ENCODE measurements around the gene ATXN7L1. TPM values are rescaled to one million over a fixed set of nuclear protein-coding genes. Genes with fewer than 3 reads are reported as not detected.

Gene ATXN7L1
- total and polyA plus RNA-seq, 5 donors = 2.4 to 6.5 (median 4.5) TPM

DNA sequence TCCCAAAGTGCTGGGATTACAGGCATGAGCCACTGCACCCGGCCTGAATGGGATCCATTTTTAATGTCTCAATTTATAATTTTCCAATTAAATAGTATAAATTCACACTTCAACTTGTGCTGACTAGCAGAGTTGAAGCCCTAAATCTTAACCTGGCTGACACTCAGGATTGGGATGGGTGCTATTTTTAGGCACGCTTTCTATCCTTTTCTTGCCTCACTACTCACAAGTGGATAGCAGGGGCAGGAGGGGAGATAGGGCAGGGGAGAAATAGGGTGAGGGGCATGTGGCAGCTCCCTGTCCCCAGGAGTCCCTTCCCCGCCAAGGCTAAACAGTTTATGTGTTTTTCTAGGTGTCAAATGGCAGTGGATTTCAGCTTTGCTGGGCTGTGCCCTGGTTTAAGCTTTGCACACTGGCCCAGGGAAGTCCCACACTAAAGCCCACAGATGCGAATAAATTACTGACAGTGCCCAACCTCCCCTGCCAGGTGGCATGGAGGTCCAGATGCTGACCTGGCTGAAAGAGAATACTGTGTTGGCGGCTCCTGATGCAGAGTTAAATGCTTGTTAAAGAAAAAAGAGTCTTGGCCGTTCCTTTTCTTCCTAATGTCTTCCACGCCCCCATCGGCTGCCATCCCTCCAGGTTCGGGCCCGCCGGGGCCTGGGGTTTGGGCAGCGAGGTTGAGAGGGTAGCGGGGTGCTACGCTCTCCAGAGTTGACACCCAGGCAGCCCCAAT is 259.0 kb downstream of the ATXN7L1 start:
- intact Hi-C loops (cut with DNase I) = no loop called here
- Histone ChIP-seq H3K4me3 (ENCODE audit: low read length) (no peak overlapping the region), H3K4me1 (ENCODE audit: control insufficient read depth, insufficient read depth, low read length) (no peaks in the 10 kb centered on the region), H3K27me3 (ENCODE audit: control insufficient read depth, insufficient read depth) (no peaks in the 10 kb centered on the region), H3K27ac (ENCODE audit: low read length) (no peak overlapping the region), H3K9me3 (ENCODE audit: control insufficient read depth, low read length) (no peaks in the 10 kb centered on the region)
- DNase-seq (no peak), ATAC-seq (no peak)
- 94% methylated on average over 14 of the region's 14 CpGs for WGBS

DNA sequence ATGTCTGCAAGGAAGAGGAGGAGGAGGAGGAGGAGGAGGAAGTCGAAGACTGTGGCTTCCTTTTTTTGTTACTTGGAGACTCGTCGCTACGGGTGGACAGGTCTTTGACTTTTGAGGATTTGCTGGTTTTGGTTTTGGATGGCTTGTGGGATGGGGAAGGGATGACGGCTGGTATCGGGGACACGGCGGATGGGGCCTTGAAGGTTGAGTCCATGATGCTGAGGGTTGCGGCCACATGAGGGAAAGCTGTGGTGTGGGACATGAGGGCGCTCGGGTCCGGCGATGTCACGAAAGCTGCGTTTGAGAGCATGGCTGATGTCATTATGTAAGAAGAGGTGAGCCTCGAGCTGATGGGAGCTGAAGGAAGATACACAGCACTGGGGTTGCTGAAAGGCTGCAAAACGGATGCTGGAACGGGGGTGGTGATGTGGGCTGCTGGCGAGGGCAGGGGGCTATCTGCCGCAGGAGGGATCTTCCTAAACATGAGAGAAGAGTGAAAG is 262.0 kb downstream of the ATXN7L1 start:
- no peak overlapping the region for H3K27ac ChIP-seq (ENCODE audit: low read length)
- 88% methylated on average over 20 of the region's 20 CpGs for WGBS
- no peak for DNase-seq
- H3K4me1 ChIP-seq (ENCODE audit: control insufficient read depth, insufficient read depth, low read length) = no peaks in the 10 kb centered on the region
- ATAC-seq = no peak
- no peaks in the 10 kb centered on the region for H3K9me3 ChIP-seq (ENCODE audit: control insufficient read depth, low read length)
- H3K27me3 ChIP-seq (ENCODE audit: control insufficient read depth, insufficient read depth) = no peaks in the 10 kb centered on the region
- intact Hi-C loops (cut with DNase I) = no loop called here
- no peak overlapping the region for H3K4me3 ChIP-seq (ENCODE audit: low read length)

DNA sequence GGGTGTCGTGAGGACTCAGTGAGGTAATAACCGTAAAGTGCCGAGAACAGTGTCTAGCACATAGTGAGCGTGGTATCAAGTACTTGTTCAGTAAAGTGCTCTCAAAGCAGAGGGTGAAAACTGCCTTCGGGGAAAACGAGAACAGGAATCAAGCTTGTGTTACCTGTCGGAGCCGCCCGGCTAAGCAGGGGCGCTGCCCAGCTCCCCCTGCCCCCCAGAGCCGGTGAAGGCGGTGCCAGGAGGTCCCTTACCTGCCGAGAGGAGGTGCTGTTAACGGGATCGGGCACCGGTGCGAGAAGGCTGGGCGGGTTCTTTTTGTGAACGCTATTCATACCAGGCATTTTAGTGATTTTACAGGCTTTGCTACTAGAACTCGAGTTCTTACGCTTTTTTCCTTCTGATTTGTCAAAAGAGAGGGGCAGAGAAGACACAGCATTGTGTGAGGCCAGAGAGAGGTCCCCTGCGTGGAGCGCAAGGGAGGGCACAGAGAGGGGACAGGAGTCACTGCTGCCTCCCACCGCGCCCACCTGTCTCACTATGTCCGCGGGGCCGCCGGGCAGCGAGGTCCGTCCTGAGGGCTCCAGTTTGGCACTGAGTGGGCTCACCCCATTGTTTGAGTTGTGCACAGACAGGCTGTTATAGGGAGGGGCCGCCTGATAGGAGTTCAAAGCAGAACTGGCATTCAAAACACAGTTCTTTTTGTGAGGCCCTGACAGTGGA is 262.6 kb downstream of the ATXN7L1 start:
- ATAC-seq (no peak), DNase-seq (no peak)
- H3K27me3 ChIP-seq (ENCODE audit: control insufficient read depth, insufficient read depth) = no peaks in the 10 kb centered on the region
- WGBS = 96% methylated on average over 32 of the region's 32 CpGs
- no peaks in the 10 kb centered on the region for H3K9me3 ChIP-seq (ENCODE audit: control insufficient read depth, low read length)
- no peak overlapping the region for H3K4me3 ChIP-seq (ENCODE audit: low read length)
- no peak overlapping the region for H3K27ac ChIP-seq (ENCODE audit: low read length)
- intact Hi-C loops (cut with DNase I) = no loop called here
- H3K4me1 ChIP-seq (ENCODE audit: control insufficient read depth, insufficient read depth, low read length) = no peaks in the 10 kb centered on the region

DNA sequence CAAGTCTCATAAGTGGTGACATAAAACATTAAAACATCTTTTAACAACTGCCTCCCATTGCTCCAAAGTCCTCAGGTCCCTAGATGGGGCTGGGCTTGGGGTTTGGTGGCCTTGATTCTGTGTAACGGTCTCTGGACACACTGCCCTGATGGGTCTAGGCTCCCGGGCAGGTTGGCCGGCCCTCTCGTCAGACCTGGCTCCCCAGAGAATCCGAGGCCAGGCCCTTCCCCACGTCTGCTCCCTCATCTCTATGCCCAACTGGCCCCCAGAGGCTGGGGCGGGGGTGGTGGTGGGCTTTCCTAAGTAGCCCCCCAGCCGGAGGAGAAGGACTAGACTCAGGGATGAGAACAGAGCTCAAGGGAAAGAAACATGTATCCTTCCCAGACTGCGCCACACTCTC is 263.6 kb downstream of the ATXN7L1 start:
- 90% methylated on average over 9 of the region's 9 CpGs for WGBS
- no peaks in the 10 kb centered on the region for H3K4me1 ChIP-seq (ENCODE audit: control insufficient read depth, insufficient read depth, low read length)
- no peaks in the 10 kb centered on the region for H3K9me3 ChIP-seq (ENCODE audit: control insufficient read depth, low read length)
- DNase-seq (no peak), ATAC-seq (peak in 1 of 2 donors; percentile 8)
- H3K27me3 ChIP-seq (ENCODE audit: control insufficient read depth, insufficient read depth) = no peaks in the 10 kb centered on the region
- H3K4me3 ChIP-seq (ENCODE audit: low read length) = no peak overlapping the region
- intact Hi-C loops (cut with DNase I) = no loop called here
- no peak overlapping the region for H3K27ac ChIP-seq (ENCODE audit: low read length)

DNA sequence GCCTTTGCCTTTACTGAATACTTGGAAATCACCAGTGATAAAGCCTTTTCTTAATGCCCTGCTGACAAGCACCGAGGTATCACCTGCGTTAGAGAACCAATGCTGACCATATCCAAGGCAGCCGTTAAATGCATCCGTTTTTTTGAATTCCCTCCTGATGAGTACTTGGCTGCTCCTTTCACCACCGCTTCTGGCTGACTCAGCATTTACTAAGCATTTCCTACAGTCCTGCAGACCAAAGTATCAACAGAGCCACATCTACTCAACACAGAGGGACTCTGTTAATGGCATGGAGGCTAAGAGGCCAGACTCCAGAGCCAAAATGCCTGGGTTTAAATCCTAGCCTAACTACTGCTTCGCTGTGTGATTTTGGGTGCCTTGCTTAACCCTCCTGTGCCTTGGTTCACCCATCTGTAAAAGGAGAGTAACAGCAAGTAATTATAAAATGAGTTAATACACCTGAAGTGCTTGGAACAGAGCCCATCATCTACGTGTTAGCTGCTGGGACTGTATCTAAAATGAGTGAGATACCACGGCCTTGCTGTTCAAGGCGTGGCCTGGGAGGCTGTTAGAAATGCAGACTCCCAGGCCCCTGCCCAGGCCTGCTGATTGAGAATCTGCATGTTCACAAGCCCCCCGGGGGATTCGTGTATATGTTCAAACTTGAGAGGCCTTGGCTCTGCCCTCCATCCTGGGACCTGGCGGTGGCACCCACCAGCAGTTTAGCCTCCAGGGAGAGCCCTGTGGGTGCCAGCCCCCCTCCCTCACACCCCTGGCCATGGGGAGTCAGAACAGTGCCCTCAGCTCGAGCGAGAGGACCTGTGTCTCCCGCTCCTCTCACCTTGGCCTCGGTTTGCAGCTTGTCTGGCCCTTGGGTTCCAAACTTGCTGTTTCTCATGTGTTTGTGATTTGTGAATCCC is 264.3 kb downstream of the ATXN7L1 start:
- no peaks in the 10 kb centered on the region for H3K9me3 ChIP-seq (ENCODE audit: control insufficient read depth, low read length)
- ATAC-seq (no peak), DNase-seq (no peak)
- intact Hi-C loops (cut with DNase I) = no loop called here
- H3K4me1 ChIP-seq (ENCODE audit: control insufficient read depth, insufficient read depth, low read length) = no peaks in the 10 kb centered on the region
- H3K27ac ChIP-seq (ENCODE audit: low read length) = no peak overlapping the region
- H3K4me3 ChIP-seq (ENCODE audit: low read length) = no peak overlapping the region
- H3K27me3 ChIP-seq (ENCODE audit: control insufficient read depth, insufficient read depth) = no peaks in the 10 kb centered on the region
- WGBS = 87% methylated on average over 16 of the region's 16 CpGs

DNA sequence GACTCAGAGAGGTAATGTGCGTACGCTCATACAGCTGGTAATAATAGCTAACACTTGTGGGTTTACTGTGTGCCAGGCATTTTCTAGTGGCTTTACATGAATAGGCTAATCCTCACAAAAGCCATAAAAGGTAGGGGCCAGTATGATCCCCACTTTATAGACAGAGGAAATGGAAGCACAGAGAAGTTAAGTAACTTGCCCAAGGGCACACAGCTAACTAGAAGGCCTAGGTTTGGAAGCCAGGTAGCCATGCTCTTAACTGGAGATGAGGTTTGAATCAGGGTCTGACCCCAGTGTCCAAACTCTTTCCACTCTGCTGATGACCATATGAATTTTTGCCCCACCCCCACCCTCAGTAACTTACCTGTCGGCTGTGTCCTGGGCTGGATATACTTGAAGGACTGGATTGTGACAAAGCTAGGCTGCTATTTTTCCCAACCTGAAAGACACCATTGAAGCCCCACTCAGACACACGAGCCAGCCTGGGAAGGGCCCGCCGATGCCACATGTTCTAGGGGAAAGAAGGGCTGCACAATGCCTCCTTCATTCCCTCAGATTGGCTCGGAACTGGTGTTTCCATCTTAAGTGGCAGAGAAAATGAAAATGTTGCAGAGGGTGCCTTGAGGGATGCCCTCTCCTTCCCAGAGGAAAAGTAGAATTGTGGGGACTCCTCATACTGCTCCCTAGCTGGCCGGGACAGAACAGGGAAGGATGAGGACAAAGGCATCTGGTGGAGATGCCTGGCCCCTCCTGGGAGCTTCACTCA is 266.1 kb downstream of the ATXN7L1 start:
- H3K4me1 ChIP-seq (ENCODE audit: control insufficient read depth, insufficient read depth, low read length) = no peaks in the 10 kb centered on the region
- H3K27me3 ChIP-seq (ENCODE audit: control insufficient read depth, insufficient read depth) = no peaks in the 10 kb centered on the region
- H3K9me3 ChIP-seq (ENCODE audit: control insufficient read depth, low read length) = no peaks in the 10 kb centered on the region
- no peak for DNase-seq
- no peak overlapping the region for H3K27ac ChIP-seq (ENCODE audit: low read length)
- H3K4me3 ChIP-seq (ENCODE audit: low read length) = no peak overlapping the region
- intact Hi-C loops (cut with DNase I) = no loop called here
- ATAC-seq = no peak
- WGBS = 92% methylated on average over 8 of the region's 8 CpGs

DNA sequence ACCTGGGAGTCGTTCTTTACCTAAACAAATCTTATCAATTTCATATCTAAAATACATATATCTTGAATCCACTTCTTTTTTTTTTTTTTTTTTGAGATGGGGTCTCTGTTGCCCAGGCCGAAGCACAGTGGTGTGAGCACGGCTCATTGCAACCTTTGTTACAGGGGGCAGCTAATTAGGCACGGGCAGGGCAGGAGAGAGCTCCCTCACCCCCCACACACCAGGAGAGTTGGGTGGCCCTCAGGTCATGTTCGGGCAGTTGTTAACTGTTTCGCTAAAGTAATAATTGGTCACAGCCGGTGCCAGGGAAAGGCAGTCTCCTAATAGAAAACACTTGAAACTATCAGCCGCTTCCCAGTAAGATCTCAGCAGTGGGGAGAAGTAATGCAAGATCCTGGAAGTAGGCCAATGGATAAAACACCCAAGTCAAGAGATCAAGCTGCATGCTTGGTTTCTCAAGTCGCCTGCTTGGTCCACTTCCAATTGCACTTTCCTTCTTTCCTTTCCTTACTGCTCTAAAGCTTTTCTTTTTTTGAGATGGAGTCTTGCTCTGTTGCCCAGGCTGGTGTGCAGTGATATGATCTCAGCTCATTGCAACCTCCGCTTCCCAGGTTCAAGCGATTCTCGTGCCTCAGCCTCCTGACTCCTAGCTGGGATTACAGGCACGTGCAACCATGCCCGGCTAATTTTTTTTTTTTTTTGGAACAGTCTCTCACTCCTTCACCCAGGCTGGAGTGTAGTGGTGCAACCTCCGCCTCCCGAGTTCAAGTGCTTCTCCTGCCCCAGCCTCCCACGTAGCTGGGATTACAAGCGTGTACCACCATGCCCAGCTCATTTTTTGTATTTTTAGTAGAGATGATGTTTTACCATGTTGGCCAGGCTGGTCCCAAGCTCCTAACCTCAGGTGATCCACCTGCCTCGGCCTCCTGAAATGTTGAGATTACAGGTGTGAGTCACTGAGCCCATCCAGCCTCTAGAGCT is 273.8 kb downstream of the ATXN7L1 start:
- no peaks in the 10 kb centered on the region for H3K27me3 ChIP-seq (ENCODE audit: control insufficient read depth, insufficient read depth)
- no peak overlapping the region for H3K27ac ChIP-seq (ENCODE audit: low read length)
- no peaks in the 10 kb centered on the region for H3K9me3 ChIP-seq (ENCODE audit: control insufficient read depth, low read length)
- no peak for DNase-seq
- H3K4me3 ChIP-seq (ENCODE audit: low read length) = no peak overlapping the region
- H3K4me1 ChIP-seq (ENCODE audit: control insufficient read depth, insufficient read depth, low read length) = no peaks in the 10 kb centered on the region
- intact Hi-C loops (cut with DNase I) = no loop called here
- WGBS = 72% methylated on average over 19 of the region's 19 CpGs
- no peak for ATAC-seq

DNA sequence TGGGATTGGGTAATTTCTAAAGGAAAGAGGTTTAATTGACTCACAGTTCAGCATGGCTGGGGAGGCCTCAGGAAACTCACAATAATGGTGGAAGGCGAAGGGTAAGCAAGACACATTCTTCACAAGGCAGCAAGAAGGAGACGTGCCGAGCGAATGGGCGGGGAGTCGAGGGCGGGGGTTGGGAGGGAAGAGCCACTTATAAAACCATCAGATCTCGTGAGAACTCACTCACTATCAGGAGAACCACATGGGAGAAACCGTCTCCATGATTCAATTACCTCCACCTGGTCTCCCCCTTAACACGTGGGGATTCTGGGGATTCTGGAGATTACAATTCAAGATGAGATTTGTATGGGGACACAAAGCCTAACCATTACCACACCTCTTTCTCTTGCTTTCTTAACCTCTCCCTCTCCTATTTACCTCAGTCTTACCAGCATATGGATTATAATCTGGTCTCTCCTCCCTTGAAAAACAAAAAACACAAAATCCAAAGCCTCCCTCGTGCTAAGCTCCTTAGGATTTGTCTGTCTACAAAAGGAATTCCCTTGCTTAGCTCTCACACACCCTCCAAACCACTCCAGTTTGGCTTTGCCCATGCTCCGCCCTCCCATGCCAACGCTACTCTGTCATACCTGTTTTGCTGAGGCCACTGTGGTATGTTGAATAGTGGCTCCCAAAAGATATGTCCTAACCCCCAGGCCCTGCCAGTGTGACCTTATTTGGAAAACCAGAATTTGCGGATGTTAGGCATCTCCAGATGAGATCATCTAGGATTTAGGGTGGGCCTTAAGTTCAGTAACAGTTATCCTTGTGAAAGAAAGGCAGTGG is 275.5 kb downstream of the ATXN7L1 start:
- WGBS = 77% methylated on average over 14 of the region's 14 CpGs
- H3K9me3 ChIP-seq (ENCODE audit: control insufficient read depth, low read length) = no peaks in the 10 kb centered on the region

DNA sequence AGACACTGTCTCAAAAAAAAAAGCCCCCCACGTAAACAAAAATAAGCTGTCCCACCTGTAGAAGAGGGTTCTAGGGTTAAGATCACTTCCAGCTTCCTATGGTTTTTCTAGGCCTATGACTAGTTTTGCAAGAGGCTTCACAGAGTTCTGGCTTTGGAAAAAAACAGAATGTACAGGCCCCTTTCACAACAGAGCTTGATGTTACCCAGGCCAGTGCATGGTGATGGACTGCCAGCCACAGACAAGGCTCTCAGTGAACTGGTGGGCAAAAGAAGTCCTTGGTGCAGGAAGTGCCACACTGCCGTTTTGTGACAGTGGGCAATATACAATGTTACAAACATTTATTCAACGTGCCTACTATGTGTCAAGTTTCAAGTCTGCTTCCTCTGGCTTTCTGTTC is 276.8 kb downstream of the ATXN7L1 start:
- intact Hi-C loops (cut with DNase I) = no loop called here
- no peak overlapping the region for H3K27ac ChIP-seq (ENCODE audit: low read length)
- ATAC-seq (no peak), DNase-seq (no peak)
- no peak overlapping the region for H3K4me3 ChIP-seq (ENCODE audit: low read length)
- H3K27me3 ChIP-seq (ENCODE audit: control insufficient read depth, insufficient read depth) = no peaks in the 10 kb centered on the region
- H3K9me3 ChIP-seq (ENCODE audit: control insufficient read depth, low read length) = no peaks in the 10 kb centered on the region
- no peaks in the 10 kb centered on the region for H3K4me1 ChIP-seq (ENCODE audit: control insufficient read depth, insufficient read depth, low read length)
- 74% methylated on average over 3 of the region's 3 CpGs for WGBS

More for the DNA sequence above, 275.5 kb downstream of the ATXN7L1 start:
- DNase-seq = no peak
- Histone ChIP-seq H3K4me1 (ENCODE audit: control insufficient read depth, insufficient read depth, low read length) (no peaks in the 10 kb centered on the region), H3K27me3 (ENCODE audit: control insufficient read depth, insufficient read depth) (no peaks in the 10 kb centered on the region), H3K4me3 (ENCODE audit: low read length) (no peak overlapping the region), H3K27ac (ENCODE audit: low read length) (no peak overlapping the region)
- intact Hi-C loops (cut with DNase I) = no loop called here
- ATAC-seq = no peak
